Anterior cingulate cortex (tissue), 58 donors: ENCODE measurements around the gene GDPD4.
"Not testable (repeated sequence)": the region's sequence is repeated elsewhere in the genome, so short reads cannot be mapped to it uniquely, and the experiment has no call there.

Experiments used
- DNase-seq, 58 donors: peaks; one replicate each; lab custom pipeline; 2025; lab: John Stamatoyannopoulos, UW

The GDPD4 gene

DNA sequence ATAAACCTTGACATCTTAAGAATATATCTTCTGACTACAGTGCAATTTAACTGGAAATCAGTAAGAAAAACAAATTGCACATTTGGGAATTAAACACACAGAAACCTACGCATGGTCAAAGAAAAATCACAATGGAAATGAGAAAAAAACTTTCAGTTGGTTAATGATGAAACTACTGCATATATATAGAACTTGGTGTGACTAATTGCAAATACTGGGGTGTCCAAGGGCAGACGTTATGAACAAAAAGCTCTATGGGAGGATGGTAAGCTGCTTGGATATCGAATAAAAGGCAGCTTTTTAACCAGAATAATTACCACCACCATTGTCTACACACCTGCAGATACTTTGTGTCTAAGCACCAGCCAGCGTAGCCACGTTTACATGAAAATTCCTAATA is 791 bp downstream of the GDPD4 start:
- DNase-seq, result no peak

GRCh38 chr11:77300028-77300427 is 1.5 kb downstream of the GDPD4 start:
- not testable (repeated sequence) for DNase-seq

DNA sequence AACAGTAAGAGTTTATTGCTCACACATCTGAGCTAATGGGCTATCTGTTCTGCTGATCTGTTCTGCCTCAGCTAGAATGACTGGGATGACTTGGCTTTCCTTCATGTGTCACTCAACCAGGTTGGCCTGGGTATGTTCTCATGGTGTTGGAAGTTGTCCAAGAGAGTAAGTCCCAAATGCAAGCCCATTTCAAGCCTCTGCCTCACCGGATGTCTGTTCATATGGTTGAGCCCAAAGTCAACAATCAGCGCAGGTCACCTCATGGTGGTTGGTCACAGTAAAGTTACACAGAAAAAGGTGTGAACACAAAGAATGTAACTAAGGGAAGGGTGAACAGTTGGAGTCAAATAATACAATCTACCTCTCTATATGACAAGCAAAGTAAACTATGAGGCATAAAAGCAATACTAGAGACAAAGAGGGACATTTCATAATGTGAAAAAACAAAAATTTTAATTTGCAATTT is 1.9 kb downstream of the GDPD4 start:
- DNase-seq, result no peak

GRCh38 chr11:77294040-77294439 is 7.4 kb downstream of the GDPD4 start:
- no peak for DNase-seq

- DNase-seq, result no peak
Measured at GRCh38 chr11:77289737-77290136, 11.7 kb downstream of the GDPD4 start.

GRCh38 chr11:77287615-77288273 is 13.7 kb downstream of the GDPD4 start:
- DNase-seq, result no peak

DNA sequence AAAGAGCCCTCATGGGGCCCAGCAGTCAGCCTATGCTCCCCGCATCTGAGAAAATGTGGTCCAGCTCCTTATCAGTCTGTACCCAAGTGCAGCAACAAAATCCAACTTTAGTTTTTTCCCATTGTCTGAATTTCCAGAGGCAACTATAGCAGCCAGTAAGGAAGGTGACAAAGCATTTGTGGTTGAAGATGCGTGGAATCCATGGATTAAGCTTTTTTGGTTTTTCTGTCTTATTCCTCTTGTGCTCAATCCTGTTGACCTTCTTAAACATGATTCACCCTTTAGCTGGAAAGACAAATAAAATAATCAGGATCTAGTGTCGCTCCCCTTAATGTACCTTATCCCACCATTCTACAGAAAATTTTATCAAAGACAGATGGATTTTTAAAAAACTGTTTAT is 14.3 kb downstream of the GDPD4 start:
- DNase-seq, result no peak

DNA sequence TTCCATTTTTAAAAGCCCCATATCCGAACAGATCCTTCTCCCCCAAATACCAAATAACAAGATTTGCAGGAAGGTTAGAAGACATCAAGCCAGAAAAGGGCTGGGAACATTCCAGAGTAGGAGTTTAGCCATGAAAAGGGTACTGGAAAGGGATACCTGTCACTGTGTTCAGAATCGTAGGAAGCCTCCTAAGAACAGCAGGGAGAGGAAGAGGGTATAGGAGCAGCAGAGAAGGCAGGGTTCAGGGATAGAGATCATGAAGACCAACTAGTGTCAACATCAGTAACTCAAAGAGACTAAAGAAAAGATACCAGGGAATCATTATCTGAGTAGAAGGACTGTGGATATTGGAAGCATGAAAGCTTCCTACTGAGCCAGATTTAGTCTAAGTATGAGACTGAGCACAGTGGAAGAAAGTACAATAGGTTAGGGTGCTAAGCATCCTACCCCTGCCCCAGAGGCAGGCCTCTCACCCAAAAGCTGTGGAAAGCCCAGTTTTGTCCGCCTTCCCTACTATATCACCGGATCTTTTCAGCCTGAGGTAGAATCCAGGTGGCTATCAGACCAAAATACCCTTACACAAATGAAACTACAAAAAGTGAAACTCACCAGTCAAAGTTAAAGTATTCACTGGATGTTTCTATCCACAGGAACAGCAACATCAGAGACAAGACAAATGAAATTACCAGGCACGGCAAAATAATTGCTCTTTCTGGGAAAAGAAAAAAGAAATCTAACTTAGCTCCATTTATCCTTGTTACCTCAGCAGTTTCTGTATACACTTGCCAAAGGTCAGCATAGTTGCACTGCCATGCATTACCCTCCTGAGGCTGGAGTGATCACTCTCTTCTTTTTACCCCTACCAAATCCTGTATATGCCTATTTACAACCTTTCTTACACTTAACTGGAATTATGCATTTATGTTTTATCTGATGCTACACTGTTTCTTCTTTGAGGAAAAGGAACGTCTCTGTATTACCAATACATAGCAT is 16.7 kb downstream of the GDPD4 start:
- no peak for DNase-seq

- no peak for DNase-seq
Measured at GRCh38 chr11:77283101-77283500, 18.4 kb downstream of the GDPD4 start.

- no peak for DNase-seq
Measured at GRCh38 chr11:77278595-77279506, 22.6 kb downstream of the GDPD4 start.

GRCh38 chr11:77276271-77276670 is 25.2 kb downstream of the GDPD4 start:
- no peak for DNase-seq

- DNase-seq, result no peak
Measured at GRCh38 chr11:77270921-77271320, 30.6 kb downstream of the GDPD4 start.

GRCh38 chr11:77269484-77270123 is 31.9 kb downstream of the GDPD4 start:
- DNase-seq, result no peak

- DNase-seq, result no peak
Measured at GRCh38 chr11:77267962-77268361, 33.5 kb downstream of the GDPD4 start.

DNA sequence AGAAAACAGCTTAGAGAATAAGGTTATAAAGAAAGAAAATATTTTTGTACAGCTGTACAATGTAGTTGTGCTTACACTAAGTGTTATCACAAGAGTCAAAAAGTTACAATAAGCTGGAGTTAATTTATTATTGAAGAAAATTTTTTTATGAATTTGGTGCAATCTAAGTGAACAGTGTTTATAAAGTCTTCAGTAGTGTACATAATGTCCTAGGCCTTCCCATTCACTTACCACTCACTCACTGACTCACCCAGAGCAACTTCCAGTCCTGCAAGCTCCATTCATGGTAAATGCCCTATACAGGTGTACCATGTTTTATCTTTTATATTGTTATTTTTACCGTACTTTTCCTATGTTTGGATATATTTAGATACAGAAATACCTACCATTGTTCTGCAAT is 34.7 kb downstream of the GDPD4 start:
- no peak for DNase-seq

- DNase-seq, result no peak
Measured at GRCh38 chr11:77262803-77263202, 38.7 kb downstream of the GDPD4 start.

GRCh38 chr11:77259641-77260040 is 41.8 kb downstream of the GDPD4 start:
- no peak for DNase-seq

DNA sequence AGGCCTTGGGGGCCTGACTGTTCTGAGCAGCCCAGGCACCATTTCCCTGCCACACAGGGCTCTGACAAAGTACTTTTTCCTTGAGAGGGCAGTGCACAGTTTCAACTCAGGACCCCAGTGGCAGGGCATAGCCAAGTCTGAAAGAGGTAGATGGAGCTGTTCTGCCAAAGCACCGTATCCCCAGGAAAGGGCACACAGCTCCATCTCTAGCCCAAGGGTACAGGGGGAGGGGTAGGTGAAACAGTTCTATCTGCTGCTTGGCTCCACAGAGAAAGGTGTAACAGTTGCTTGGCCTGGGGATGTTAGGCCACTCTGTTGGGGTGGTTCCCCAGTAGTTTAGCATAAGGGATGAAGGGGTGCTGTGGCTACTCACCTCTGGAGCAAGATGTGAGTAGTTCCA is 47.8 kb downstream of the GDPD4 start:
- no peak for DNase-seq

- DNase-seq, result no peak
Measured at GRCh38 chr11:77252555-77253270, 48.8 kb downstream of the GDPD4 start.
